ENCODE data around the gene LMF1.

Gene LMF1

GRCh38 chr16:985646-986400, 15.0 kb upstream of the LMF1 start:
- Histone ChIP-seq H3K9me3 (ENCODE audit: severe bottlenecking) (no peaks in the 10 kb centered on the region), H3K36me3 (no peaks in the 10 kb centered on the region), H3K27ac (no peak overlapping the region), H3K27me3 (ENCODE audit: insufficient read depth, low read depth, severe bottlenecking) (peaks cover 13% of the 10 kb centered on the region), H3K4me3 (ENCODE audit: low read depth, low read length) (no peak overlapping the region)
- DNase-seq, result no peak
- no peak for TF ChIP-seq CTCF (IDR thresholded peaks at IDR 0.05; ENCODE audit: low read depth, low read length)

- H3K27ac ChIP-seq, result no peak overlapping the region
- TF ChIP-seq CTCF (IDR thresholded peaks at IDR 0.05; ENCODE audit: low read depth, low read length), result no peak
- H3K36me3 ChIP-seq, result no peaks in the 10 kb centered on the region
These were observed 14.2 kb upstream of the LMF1 start for GRCh38 chr16:984736-985636.

GRCh38 chr16:984121-984694, 13.4 kb upstream of the LMF1 start:
- H3K4me3 ChIP-seq (ENCODE audit: low read depth, low read length), result no peak overlapping the region
- no peaks in the 10 kb centered on the region for H3K9me3 ChIP-seq (ENCODE audit: severe bottlenecking)
- H3K27ac ChIP-seq, result no peak overlapping the region
- peaks cover 13% of the 10 kb centered on the region for H3K27me3 ChIP-seq (ENCODE audit: insufficient read depth, low read depth, severe bottlenecking)
- no peak for DNase-seq
- no peaks in the 10 kb centered on the region for H3K36me3 ChIP-seq
- TF ChIP-seq CTCF (IDR thresholded peaks at IDR 0.05; ENCODE audit: low read depth, low read length), result no peak

More at GRCh38 chr16:984736-985636, 14.2 kb upstream of the LMF1 start:
- no peak for DNase-seq
- H3K27me3 ChIP-seq (ENCODE audit: insufficient read depth, low read depth, severe bottlenecking), result peaks cover 13% of the 10 kb centered on the region
- no peak overlapping the region for H3K4me3 ChIP-seq (ENCODE audit: low read depth, low read length)
- H3K9me3 ChIP-seq (ENCODE audit: severe bottlenecking), result no peaks in the 10 kb centered on the region

- Histone ChIP-seq H3K27me3 (ENCODE audit: insufficient read depth, low read depth, severe bottlenecking) (peaks cover 13% of the 10 kb centered on the region), H3K27ac (no peak overlapping the region), H3K4me3 (ENCODE audit: low read depth, low read length) (no peak overlapping the region), H3K36me3 (no peaks in the 10 kb centered on the region), H3K9me3 (ENCODE audit: severe bottlenecking) (no peaks in the 10 kb centered on the region)
- TF ChIP-seq CTCF (IDR thresholded peaks at IDR 0.05; ENCODE audit: low read depth, low read length), result no peak
- no peak for DNase-seq
These were observed 12.6 kb upstream of the LMF1 start for GRCh38 chr16:983044-984030.
